Adrenal gland (tissue), 12 donors: ENCODE measurements around the gene ADARB2. TPM values are rescaled to one million over a fixed set of nuclear protein-coding genes. Genes with fewer than 3 reads are reported as not detected.

Experiments
- DNase-seq, 7 donors: peaks; one replicate each; pipeline ENCODE4 v3.0.0-alpha.2; 2019 to 2020
- H3K27ac ChIP-seq, 5 donors: fragments of 200-600 bp; sonication (generic) in 4 of 5; 1 replicate in 3 of 5; 2 replicates in 2 of 5; pipeline versions ENCODE4 v1.5.1 to v1.8.0; 2016 to 2020; ENCODE audit warnings: mild to moderate bottlenecking in 1 of 5
- H3K27me3 ChIP-seq: fragments of 200-600 bp; 2 replicates; pipeline ENCODE4 v1.8.0; 2021
- H3K36me3 ChIP-seq, 2 donors: fragments of 200-600 bp; replicated peaks in 1 of 2; 1 replicate in 1 of 2; 2 replicates in 1 of 2; pipeline versions ENCODE4 v1.5.1 to v1.8.0; 2018 to 2022
- H3K4me1 ChIP-seq, 2 donors: fragments of 200-600 bp; replicated peaks in 1 of 2; 1 replicate in 1 of 2; 2 replicates in 1 of 2; pipeline versions ENCODE4 v1.5.1 to v1.8.0; 2018 to 2021
- H3K4me3 ChIP-seq, 4 donors: fragments of 200-600 bp; sonication (generic) in 3 of 4; one replicate each; pipeline ENCODE4 v1.5.1; 2016 to 2018
- H3K9me3 ChIP-seq, 3 donors: fragments of 200-600 bp; sonication (generic) in 1 of 3; replicated peaks in 1 of 3; 1 replicate in 2 of 3; 2 replicates in 1 of 3; pipeline versions ENCODE4 v1.5.1 to v1.8.0; 2016 to 2021
- POLR2A ChIP-seq, 2 donors: fragments of 450-650 bp; IDR thresholded peaks; one replicate each; pipeline ENCODE4 v1.6.1; 2017; ENCODE audit warnings: antibody characterized with exemption in 2 of 2, mild to moderate bottlenecking in 2 of 2, moderate library complexity in 1 of 2
- WGBS, 4 donors: extraction: QIAGEN DNeasy Blood & Tissue Kit in 2 of 4; methylation state at CpG; one replicate each; pipeline versions ENCODE4 v1.1.5 to v1.1.7; 2013 to 2017; 5-methylcytosine and 5-hydroxymethylcytosine counted together
- intact Hi-C, 2 donors: fragments of 100-400 bp; cut with DNase I; formaldehyde crosslinking; loops; one replicate each; pipeline versions ENCODE4 v1.14.1 to v1.15.0; 2022 to 2023
- polyA plus RNA-seq, 3 donors: library from polyadenylated mRNA; stranded (reverse); fragments of 200-250 nt in 2 of 3; fragments of 350-450 nt in 1 of 3; fragmentation: Illumina TruSeq in 1 of 3; extraction: RNeasy Lipid Tissue Mini Kit (QIAGEN cat#74804) in 1 of 3; gene quantifications; one replicate each; pipeline ENCODE4 v1.2.3, GENCODE V29; 2013 to 2014
- total RNA-seq, 9 donors: library from RNA; depleted of rRNA in 4 of 9; stranded (reverse); fragments of >200 nt in 4 of 9; fragments of 120-200 nt in 1 of 9; fragmentation: NEBNext Ultra II Directional in 1 of 9; extraction: Animal tissue kit (Norgen Biotek cat#: 25700) in 1 of 9; gene quantifications; one replicate each; pipeline versions ENCODE4 v1.1.0 to v1.2.4, GENCODE V29; 2013 to 2023
- TF ChIP-seq, protein P1 (sequence below), 6 experiments: fragments of 450-650 bp in 4 of 6; fragments of 200-600 bp in 2 of 6; sonication (generic) in 1 of 6; IDR thresholded peaks; 1 replicate in 5 of 6; 2 replicates in 1 of 6; pipeline versions ENCODE4 v1.5.1 to v1.8.0; 2016 to 2021; ENCODE audit warnings: antibody characterized with exemption in 6 of 6, mild to moderate bottlenecking in 2 of 6, moderate library complexity in 1 of 6
- donor health status: healthy with polysubstance abuse.
- donor health status: Bipolar disorder and iron deficiency.
- donor health status: DM: yes; HTN: yes; CAD: no.
- donor health status: DM: no; HTN: no; CAD: no.
- donor health status: DM: no; HTN: no; CAD: no.
- donor health status: DM: yes; HTN: yes; CAD: no.

ADARB2 gene
- total and polyA plus RNA-seq, 12 donors: 0.14 to 3.1 (median 0.91) TPM

GRCh38 chr10:1191752-1192151 lies 545.6 kb downstream of the ADARB2 start:
- Histone ChIP-seq H3K36me3 (no peaks in the 10 kb centered on the region), H3K27ac (no peak overlapping the region), H3K4me3 (no peak overlapping the region), H3K4me1 (no peaks in the 10 kb centered on the region), H3K9me3 (no peaks in the 10 kb centered on the region), H3K27me3 (no peaks in the 10 kb centered on the region)
- no peak for TF ChIP-seq POLR2A (IDR thresholded peaks at IDR 0.05)
- TF ChIP-seq, protein P1, sequence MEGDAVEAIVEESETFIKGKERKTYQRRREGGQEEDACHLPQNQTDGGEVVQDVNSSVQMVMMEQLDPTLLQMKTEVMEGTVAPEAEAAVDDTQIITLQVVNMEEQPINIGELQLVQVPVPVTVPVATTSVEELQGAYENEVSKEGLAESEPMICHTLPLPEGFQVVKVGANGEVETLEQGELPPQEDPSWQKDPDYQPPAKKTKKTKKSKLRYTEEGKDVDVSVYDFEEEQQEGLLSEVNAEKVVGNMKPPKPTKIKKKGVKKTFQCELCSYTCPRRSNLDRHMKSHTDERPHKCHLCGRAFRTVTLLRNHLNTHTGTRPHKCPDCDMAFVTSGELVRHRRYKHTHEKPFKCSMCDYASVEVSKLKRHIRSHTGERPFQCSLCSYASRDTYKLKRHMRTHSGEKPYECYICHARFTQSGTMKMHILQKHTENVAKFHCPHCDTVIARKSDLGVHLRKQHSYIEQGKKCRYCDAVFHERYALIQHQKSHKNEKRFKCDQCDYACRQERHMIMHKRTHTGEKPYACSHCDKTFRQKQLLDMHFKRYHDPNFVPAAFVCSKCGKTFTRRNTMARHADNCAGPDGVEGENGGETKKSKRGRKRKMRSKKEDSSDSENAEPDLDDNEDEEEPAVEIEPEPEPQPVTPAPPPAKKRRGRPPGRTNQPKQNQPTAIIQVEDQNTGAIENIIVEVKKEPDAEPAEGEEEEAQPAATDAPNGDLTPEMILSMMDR (IDR thresholded peaks at IDR 0.05): no peak
- no peak for DNase-seq
- intact Hi-C loops: no loop called here
- 63 to 77% (median 70%) methylated on average over 7 of the region's 7 CpGs for WGBS, 4 donors

DNA sequence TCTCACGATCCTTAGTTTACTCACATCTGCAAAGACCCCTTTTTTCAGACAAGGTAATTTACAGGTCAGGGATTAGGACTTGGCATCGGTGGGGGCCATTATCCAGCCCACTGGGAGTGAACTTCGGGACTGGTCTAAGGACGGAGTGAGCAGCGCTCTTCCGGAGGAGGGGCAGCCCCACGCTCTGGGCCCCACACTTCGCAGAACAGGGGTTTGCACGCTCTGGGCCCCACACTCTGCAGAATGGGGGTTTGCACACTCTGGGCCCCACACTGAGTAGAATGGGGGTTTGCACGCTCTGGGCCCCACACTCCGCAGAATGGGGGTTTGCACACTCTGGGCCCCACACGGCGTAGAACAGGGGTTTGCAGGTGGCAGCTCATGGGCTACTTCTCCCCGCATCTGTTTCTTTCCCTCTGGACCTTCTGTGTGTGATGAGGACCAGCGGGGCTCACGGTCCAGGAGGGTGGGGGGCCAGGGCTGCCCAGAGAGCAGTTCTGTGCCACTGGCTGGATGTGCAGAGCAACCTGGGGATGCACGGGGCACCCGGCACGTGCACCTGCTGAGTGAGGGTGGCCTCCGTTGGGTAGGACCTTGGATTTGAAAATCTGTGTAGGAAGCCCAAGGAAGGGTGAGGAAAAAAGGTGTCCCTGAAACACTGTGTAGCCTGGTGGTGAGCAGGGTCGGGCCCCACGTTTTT lies 546.4 kb downstream of the ADARB2 start:
- TF ChIP-seq, protein P1 (IDR thresholded peaks at IDR 0.05): no peak
- TF ChIP-seq POLR2A (IDR thresholded peaks at IDR 0.05): no peak
- Histone ChIP-seq H3K27me3 (no peaks in the 10 kb centered on the region), H3K4me3 (no peak overlapping the region), H3K9me3 (no peaks in the 10 kb centered on the region), H3K4me1 (no peaks in the 10 kb centered on the region), H3K36me3 (no peaks in the 10 kb centered on the region), H3K27ac (no peak overlapping the region)
- no peak for DNase-seq
- intact Hi-C loops: no loop called here
- WGBS, 4 donors: 83 to 89% (median 86%) methylated on average over 22 of the region's 22 CpGs

GRCh38 chr10:1190052-1190395 lies 547.3 kb downstream of the ADARB2 start:
- Histone ChIP-seq H3K4me3 (no peak overlapping the region), H3K4me1 (no peaks in the 10 kb centered on the region), H3K9me3 (no peaks in the 10 kb centered on the region), H3K27ac (no peak overlapping the region), H3K27me3 (no peaks in the 10 kb centered on the region), H3K36me3 (no peaks in the 10 kb centered on the region)
- intact Hi-C loops: no loop called here
- TF ChIP-seq, protein P1 (IDR thresholded peaks at IDR 0.05): no peak
- no peak for TF ChIP-seq POLR2A (IDR thresholded peaks at IDR 0.05)
- 85 to 89% (median 86%) methylated on average over 10 to 12 of the region's 12 CpGs for WGBS, 4 donors
- DNase-seq: no peak

GRCh38 chr10:1189166-1190051 lies 547.9 kb downstream of the ADARB2 start:
- WGBS, 4 donors: 89 to 91% (median 90%) methylated on average over 21 to 26 of the region's 26 CpGs
- Histone ChIP-seq H3K9me3 (no peaks in the 10 kb centered on the region), H3K27me3 (no peaks in the 10 kb centered on the region), H3K4me1 (no peaks in the 10 kb centered on the region), H3K4me3 (no peak overlapping the region), H3K36me3 (no peaks in the 10 kb centered on the region), H3K27ac (no peak overlapping the region)
- no peak for DNase-seq
- TF ChIP-seq, protein P1 (IDR thresholded peaks at IDR 0.05): no peak
- no peak for TF ChIP-seq POLR2A (IDR thresholded peaks at IDR 0.05)
- intact Hi-C loops: no loop called here
